Gastrocnemius medialis (tissue), 4 donors: ENCODE measurements around the gene MSI2. TPM values are rescaled to one million over a fixed set of nuclear protein-coding genes. Genes with fewer than 3 reads are reported as not detected.

Experiments used
- ATAC-seq, 2 donors: fragments of 150-250 bp; one replicate each; pipeline ENCODE4 v1.9.1; 2016
- DNase-seq, 2 donors: peaks; one replicate each; pipeline ENCODE4 v3.0.0-alpha.2; 2019
- H3K27ac ChIP-seq, 4 donors: fragments of 200-600 bp; sonication (generic); 1 replicate in 1 of 4; 2 replicates in 3 of 4; pipeline ENCODE4 v1.5.1; 2016 to 2018; ENCODE audit warnings: mild to moderate bottlenecking in 2 of 4, moderate library complexity in 1 of 4
- H3K27me3 ChIP-seq, 3 donors: fragments of 200-600 bp; sonication (generic) in 2 of 3; 1 replicate in 1 of 3; 2 replicates in 2 of 3; pipeline versions ENCODE4 v1.5.1 to v1.6.0; 2016 to 2019; ENCODE audit warnings: mild to moderate bottlenecking in 1 of 3, moderate library complexity in 1 of 3
- H3K36me3 ChIP-seq, 2 donors: fragments of 200-600 bp; sonication (generic) in 1 of 2; one replicate each; pipeline ENCODE4 v1.5.1; 2017 to 2018
- H3K4me1 ChIP-seq, 2 donors: fragments of 200-600 bp; sonication (generic) in 1 of 2; one replicate each; pipeline ENCODE4 v1.5.1; 2016 to 2017; ENCODE audit warnings: mild to moderate bottlenecking in 2 of 2
- H3K4me3 ChIP-seq, 4 donors: fragments of 200-600 bp; sonication (generic) in 3 of 4; 1 replicate in 1 of 4; 2 replicates in 3 of 4; pipeline ENCODE4 v1.5.1; 2016 to 2019; ENCODE audit warnings: mild to moderate bottlenecking in 2 of 4
- H3K9me3 ChIP-seq, 3 donors: fragments of 200-600 bp; sonication (generic) in 2 of 3; 1 replicate in 1 of 3; 2 replicates in 2 of 3; pipeline ENCODE4 v1.5.1; 2016 to 2019
- CTCF ChIP-seq, 5 experiments: fragments of 450-650 bp in 3 of 5; fragments of 200-600 bp in 2 of 5; sonication (generic) in 2 of 5; IDR thresholded peaks in 4 of 5; conservative IDR thresholded peaks in 1 of 5; 1 replicate in 4 of 5; 2 replicates in 1 of 5; pipeline ENCODE4 v1.5.1; 2016 to 2019; ENCODE audit warnings: antibody characterized with exemption in 5 of 5, mild to moderate bottlenecking in 3 of 5, moderate library complexity in 3 of 5
- POLR2A ChIP-seq, 2 donors: fragments of 450-650 bp; IDR thresholded peaks; one replicate each; pipeline ENCODE4 v1.6.1; 2017; ENCODE audit warnings: antibody characterized with exemption in 2 of 2, mild to moderate bottlenecking in 2 of 2, moderate library complexity in 2 of 2
- in situ Hi-C, 4 donors: fragments of 200-750 bp; cut with MboI; loops; one replicate each; pipeline versions ENCODE4 v1.15.0 to v1.8.0; 2017; ENCODE audit warnings: low sequenced_read_pairs in 4 of 4
- intact Hi-C: fragments of 100-400 bp; cut with DNase I; formaldehyde crosslinking; loops from one replicate; pipeline ENCODE4 v1.15.1; 2023; ENCODE audit warnings: low total_unique reads
- total RNA-seq, 4 donors: library from RNA; depleted of rRNA; stranded (reverse); fragments of >200 nt; gene quantifications; one replicate each; pipeline versions ENCODE4 v1.1.0 to v1.2.3, GENCODE V29; 2016

The MSI2 gene
- total RNA-seq, 4 donors from 2014 or later: 33.1 to 66.2 (median 48.5) TPM

DNA sequence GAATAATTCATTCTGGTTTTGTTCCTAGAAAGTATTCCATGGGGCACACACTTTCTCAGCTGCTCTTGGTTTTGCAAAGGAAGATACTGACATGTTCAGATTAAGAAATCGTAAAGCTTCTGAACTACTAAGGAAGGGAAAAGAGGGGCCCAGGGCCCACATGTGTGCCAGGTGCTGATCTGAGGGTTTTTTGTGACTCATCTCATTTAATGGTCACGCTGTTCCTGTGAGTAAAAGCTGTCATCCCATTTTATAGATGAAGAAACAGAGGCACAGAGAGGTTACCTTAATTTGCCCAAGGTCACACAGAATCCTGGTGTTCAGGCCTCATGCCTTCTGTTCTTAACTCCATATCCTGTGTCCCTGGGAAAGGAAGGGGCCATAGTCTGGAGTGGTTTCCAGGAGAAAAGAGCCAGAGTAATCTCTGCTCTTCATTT lies 113.2 kb downstream of the MSI2 start:
- H3K4me3 ChIP-seq: no peak overlapping the region
- peaks cover 63 to 65% of the 10 kb centered on the region in 2 donors for H3K4me1 ChIP-seq
- H3K9me3 ChIP-seq: no peaks in the 10 kb centered on the region
- H3K36me3 ChIP-seq: no peaks in the 10 kb centered on the region
- ATAC-seq: no peak
- no peak for DNase-seq
- in situ Hi-C loops: no loop called here
- TF ChIP-seq POLR2A (IDR thresholded peaks at IDR 0.05): no peak
- no peak for TF ChIP-seq CTCF (IDR thresholded peaks at IDR 0.05 in 4 of 5, conservative IDR thresholded peaks at IDR 0.05 in 1 of 5)
- intact Hi-C loops: loop anchor here (5.0 kb wide), 1 partner anchor 82 kb away; no protein-coding TSS in a partner anchor
- no peaks in the 10 kb centered on the region for H3K27me3 ChIP-seq
- H3K27ac ChIP-seq: peak overlapping the region; percentile 85 to 90 (median 88)

DNA sequence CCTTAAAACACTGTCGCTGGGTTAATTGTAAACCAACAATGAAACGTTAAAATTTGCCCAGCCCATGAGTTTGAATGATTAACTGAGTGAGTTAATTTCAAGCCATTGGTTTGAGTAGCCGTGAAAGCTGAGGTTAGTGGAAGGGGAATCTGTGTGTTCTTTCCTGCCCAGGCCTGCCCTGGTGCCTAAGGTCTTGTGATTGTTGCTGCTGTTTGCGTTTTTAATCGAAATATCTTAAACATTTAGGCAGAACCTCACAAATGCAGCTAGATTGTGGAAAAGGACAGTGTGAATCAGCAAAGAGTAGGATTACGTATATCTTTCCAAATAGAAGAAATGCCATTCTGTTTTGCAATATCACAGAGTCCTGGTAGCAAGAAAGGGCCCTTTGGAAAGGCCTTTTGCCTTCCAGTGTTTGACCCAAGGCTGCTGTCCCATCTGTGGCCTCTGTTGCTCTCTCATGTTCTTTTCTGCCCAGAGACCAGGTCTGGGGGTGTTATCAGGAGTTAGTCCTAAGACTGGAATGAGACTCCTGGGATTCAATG lies 113.8 kb downstream of the MSI2 start:
- peaks cover 57 to 60% of the 10 kb centered on the region in 2 donors for H3K4me1 ChIP-seq
- in situ Hi-C loops (no loop called here), intact Hi-C loops (no loop called here)

DNA sequence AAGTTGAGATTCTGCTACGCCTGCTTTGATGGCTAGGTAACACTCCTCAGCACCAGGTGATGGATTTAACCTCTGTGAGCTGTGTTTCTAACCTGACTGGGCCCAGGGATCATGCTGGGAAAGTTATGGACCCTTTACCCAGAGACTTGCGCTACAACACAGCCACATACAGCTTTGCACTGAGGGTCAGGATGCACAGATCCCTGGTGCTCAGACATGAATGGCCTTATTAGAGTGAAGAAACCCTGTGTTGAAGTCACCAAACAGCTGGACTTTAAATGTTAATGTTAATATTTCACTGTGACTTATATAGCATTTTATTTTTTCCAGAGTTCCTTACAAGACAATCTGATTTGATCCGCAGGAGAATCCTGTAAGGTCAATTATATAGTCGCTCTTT lies 114.3 kb downstream of the MSI2 start:
- TF ChIP-seq POLR2A (IDR thresholded peaks at IDR 0.05): no peak
- no peak for TF ChIP-seq CTCF (IDR thresholded peaks at IDR 0.05 in 4 of 5, conservative IDR thresholded peaks at IDR 0.05 in 1 of 5)
- Histone ChIP-seq H3K4me3 (no peak overlapping the region), H3K4me1 (peaks cover 57 to 60% of the 10 kb centered on the region in 2 donors), H3K36me3 (no peaks in the 10 kb centered on the region), H3K27ac (peak overlapping the region; percentile 85 to 90 (median 88)), H3K9me3 (no peaks in the 10 kb centered on the region), H3K27me3 (no peaks in the 10 kb centered on the region)
- intact Hi-C loops (no loop called here), in situ Hi-C loops (no loop called here)
- ATAC-seq: no peak
- no peak for DNase-seq

More for the DNA sequence above, 113.8 kb downstream of the MSI2 start:
- H3K27me3 ChIP-seq: no peaks in the 10 kb centered on the region
- ATAC-seq: peak in 1 of 2 donors; percentile 25
- H3K36me3 ChIP-seq: no peaks in the 10 kb centered on the region
- no peak for DNase-seq
- peak overlapping the region; percentile 85 to 90 (median 88) for H3K27ac ChIP-seq
- no peak for TF ChIP-seq CTCF (IDR thresholded peaks at IDR 0.05 in 4 of 5, conservative IDR thresholded peaks at IDR 0.05 in 1 of 5)
- no peak for TF ChIP-seq POLR2A (IDR thresholded peaks at IDR 0.05)
- H3K4me3 ChIP-seq: no peak overlapping the region
- no peaks in the 10 kb centered on the region for H3K9me3 ChIP-seq

DNA sequence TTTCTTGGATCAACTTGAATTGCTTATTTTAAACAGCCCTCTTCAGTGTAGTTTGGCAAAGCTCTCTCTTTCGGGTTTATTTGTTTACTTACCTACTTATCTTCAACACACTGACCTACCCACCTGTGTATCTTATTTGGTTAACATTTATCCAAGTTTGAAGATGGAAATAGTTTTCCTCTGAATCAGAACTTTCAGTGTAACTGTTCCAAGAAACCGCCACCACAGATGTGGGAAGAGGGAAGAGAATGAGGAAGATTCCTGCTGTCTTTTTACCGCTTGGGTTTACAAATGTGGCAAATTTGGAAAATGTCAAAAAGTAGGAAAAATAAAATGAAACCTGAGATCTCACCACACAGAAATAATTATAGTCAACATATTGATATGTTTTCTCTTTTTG lies 115.8 kb downstream of the MSI2 start:
- ATAC-seq: no peak
- TF ChIP-seq POLR2A (IDR thresholded peaks at IDR 0.05) (no peak), CTCF (IDR thresholded peaks at IDR 0.05 in 4 of 5, conservative IDR thresholded peaks at IDR 0.05 in 1 of 5) (no peak)
- no peaks in the 10 kb centered on the region for H3K27me3 ChIP-seq

GRCh38 chr17:57373048-57373447 lies 116.7 kb downstream of the MSI2 start:
- no peak for TF ChIP-seq POLR2A (IDR thresholded peaks at IDR 0.05)
- no peak for TF ChIP-seq CTCF (IDR thresholded peaks at IDR 0.05 in 4 of 5, conservative IDR thresholded peaks at IDR 0.05 in 1 of 5)
- intact Hi-C loops: no loop called here
- no peak for ATAC-seq

More for the DNA sequence above, 115.8 kb downstream of the MSI2 start:
- intact Hi-C loops: no loop called here
- Histone ChIP-seq H3K9me3 (no peaks in the 10 kb centered on the region), H3K36me3 (no peaks in the 10 kb centered on the region), H3K4me1 (peaks cover 46 to 53% of the 10 kb centered on the region in 2 donors), H3K4me3 (no peak overlapping the region), H3K27ac (no peak overlapping the region)
- no peak for DNase-seq
- in situ Hi-C loops: no loop called here

More at GRCh38 chr17:57373048-57373447, 116.7 kb downstream of the MSI2 start:
- DNase-seq: no peak
- Histone ChIP-seq H3K27me3 (no peaks in the 10 kb centered on the region), H3K4me1 (peaks cover 37 to 44% of the 10 kb centered on the region in 2 donors), H3K27ac (no peak overlapping the region), H3K4me3 (no peak overlapping the region), H3K9me3 (no peaks in the 10 kb centered on the region), H3K36me3 (no peaks in the 10 kb centered on the region)
- in situ Hi-C loops: no loop called here
